Breast epithelium (tissue), 3 donors: ENCODE results near the gene TNNT2.

ENCODE experiments used
- CTCF ChIP-seq, 3 donors: fragments of 450-650 bp; IDR thresholded peaks; one replicate each; pipeline ENCODE4 v1.5.1; 2016 to 2017; ENCODE audit warnings: antibody characterized with exemption in 3 of 3, mild to moderate bottlenecking in 3 of 3, moderate library complexity in 3 of 3
- POLR2AphosphoS5 ChIP-seq, 3 donors: sonication (generic); formaldehyde crosslinking; IDR thresholded peaks; one replicate each; pipeline ENCODE4 v1.6.1; 2017; ENCODE audit warnings: antibody characterized with exemption in 3 of 3

GRCh38 chr1:201423655-201424054, 46.2 kb upstream of the TNNT2 start:
- TF ChIP-seq POLR2AphosphoS5 (IDR thresholded peaks at IDR 0.05): no peak
- TF ChIP-seq CTCF (IDR thresholded peaks at IDR 0.05): no peak
